ENCODE measurements around the gene APOA1.

- TF ChIP-seq CTCF (conservative IDR thresholded peaks at IDR 0.05; ENCODE audit: low read length) (no peak), EZH2phosphoT487 (IDR thresholded peaks at IDR 0.05; ENCODE audit: borderline replicate concordance) (no peak)
These were observed 7.1 kb downstream of the APOA1 start for GRCh38 chr11:116830184-116830912.

All from Loucy (cell line).